Stimulated activated CD4-positive, alpha-beta T cell treated with anti-CD3 and anti-CD28 coated beads, Interleukin-15, amount 100 ng/mL, for 48 hours (primary cell): ENCODE results near the gene NFATC4.
"Not testable (repeated sequence)": the region's sequence is repeated elsewhere in the genome, so short reads cannot be mapped to it uniquely, and the experiment has no call there.

Experiments used
- DNase-seq, 2 donors: peaks; one replicate each; pipeline ENCODE4 v3.0.0-alpha.2; 2020; ENCODE audit warnings: low read depth in 2 of 2

NFATC4 gene

DNA sequence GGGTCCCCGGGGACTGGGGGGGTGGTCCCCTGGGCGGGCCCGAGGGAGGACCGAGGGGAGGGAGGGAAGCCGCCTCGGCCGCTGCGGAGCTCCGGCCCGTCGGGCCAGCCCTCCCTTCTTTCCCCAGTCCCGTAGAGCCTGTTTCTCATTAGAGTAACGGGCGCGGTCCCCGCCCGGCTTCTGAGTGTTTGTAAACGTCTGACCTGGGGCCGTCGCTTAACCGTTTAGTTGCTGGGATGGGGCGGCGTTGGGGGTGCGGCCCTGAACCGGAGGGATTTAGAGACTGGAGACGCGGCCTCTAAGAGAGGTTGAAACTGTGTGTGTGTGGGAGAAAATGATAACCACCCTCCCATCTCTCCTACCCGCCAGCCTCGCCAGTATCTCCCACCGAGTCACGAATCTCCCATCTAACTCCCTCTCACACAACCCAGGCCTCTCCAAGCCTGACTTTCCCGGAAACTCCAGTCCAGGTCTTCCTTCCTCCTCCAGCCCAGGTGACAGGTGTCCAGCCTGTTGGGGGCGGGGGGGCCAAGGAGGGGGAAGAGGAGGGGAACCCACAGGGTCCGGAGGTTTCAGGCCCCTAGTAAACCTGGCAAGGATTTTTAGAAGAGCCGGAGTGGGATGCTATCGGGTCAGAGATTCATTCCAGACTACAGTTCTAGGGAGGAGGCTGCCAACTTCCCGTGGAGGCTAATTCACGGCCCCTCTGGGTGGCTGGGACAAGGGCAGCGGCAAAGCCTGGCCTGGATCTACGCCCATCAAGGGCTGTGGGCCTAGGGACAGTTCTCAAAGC lies 1.1 kb upstream of the NFATC4 start:
- no peak for DNase-seq

DNA sequence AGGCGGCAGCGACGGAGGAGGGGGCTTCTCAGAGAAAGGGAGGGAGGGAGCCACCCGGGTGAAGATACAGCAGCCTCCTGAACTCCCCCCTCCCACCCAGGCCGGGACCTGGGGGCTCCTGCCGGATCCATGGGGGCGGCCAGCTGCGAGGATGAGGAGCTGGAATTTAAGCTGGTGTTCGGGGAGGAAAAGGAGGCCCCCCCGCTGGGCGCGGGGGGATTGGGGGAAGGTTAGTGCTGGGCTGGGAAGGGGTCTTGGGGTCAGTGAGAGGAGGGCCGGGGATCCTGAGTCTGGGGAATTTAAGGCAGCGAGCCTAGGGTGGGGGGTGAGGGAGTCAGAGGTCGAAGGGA lies 203 bp downstream of the NFATC4 start:
- DNase-seq, result no peak

DNA sequence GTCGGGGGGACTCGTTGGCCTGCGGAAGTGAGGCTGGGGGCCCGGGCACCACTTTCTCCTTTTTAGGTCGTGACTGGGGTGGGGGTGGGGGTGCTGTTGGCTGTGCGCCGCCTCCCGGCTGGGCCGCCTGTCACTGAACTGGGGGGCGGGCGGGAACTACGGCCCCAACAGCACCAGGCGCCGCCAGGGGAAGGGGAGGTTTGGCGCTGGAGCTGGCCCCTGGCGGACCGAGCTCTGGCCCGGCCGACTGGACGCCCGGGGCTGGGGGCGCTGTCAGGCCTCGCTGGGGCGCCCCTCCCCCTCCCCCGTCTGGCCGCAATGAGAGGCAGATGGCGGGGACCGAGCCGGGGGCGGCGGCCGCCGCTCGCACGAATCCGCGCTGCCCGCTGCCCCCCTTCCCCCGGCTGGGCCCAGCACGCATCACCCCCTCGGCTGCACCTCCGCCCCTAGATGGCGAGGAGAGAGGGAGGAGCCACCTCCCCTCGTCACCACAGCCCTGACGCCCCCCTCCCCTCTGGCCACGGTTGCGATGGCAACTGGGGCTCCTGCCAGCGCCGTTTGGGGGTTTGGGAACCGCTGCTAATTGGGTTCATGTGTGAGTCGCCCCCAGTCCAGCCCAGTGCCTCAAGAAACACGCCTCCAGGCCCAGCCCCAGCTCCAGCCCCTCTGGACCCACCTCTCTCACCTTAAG lies 723 bp downstream of the NFATC4 start:
- DNase-seq, result no peak

DNA sequence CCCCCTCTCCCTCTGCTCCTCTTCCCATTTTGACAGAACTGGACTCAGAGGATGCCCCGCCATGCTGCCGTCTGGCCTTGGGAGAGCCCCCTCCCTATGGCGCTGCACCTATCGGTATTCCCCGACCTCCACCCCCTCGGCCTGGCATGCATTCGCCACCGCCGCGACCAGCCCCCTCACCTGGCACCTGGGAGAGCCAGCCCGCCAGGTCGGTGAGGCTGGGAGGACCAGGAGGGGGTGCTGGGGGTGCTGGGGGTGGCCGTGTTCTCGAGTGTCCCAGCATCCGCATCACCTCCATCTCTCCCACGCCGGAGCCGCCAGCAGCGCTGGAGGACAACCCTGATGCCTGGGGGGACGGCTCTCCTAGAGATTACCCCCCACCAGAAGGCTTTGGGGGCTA lies 1.5 kb downstream of the NFATC4 start:
- no peak for DNase-seq

- no peak for DNase-seq
Observed at GRCh38 chr14:24369907-24370687, 2.1 kb downstream of the NFATC4 start.

- no peak for DNase-seq
Observed at GRCh38 chr14:24370748-24371147, 2.8 kb downstream of the NFATC4 start.

- not testable (repeated sequence) for DNase-seq
Observed at GRCh38 chr14:24371605-24372004, 3.6 kb downstream of the NFATC4 start.

- DNase-seq, result no peak
Observed at GRCh38 chr14:24372701-24373416, 4.9 kb downstream of the NFATC4 start.

DNA sequence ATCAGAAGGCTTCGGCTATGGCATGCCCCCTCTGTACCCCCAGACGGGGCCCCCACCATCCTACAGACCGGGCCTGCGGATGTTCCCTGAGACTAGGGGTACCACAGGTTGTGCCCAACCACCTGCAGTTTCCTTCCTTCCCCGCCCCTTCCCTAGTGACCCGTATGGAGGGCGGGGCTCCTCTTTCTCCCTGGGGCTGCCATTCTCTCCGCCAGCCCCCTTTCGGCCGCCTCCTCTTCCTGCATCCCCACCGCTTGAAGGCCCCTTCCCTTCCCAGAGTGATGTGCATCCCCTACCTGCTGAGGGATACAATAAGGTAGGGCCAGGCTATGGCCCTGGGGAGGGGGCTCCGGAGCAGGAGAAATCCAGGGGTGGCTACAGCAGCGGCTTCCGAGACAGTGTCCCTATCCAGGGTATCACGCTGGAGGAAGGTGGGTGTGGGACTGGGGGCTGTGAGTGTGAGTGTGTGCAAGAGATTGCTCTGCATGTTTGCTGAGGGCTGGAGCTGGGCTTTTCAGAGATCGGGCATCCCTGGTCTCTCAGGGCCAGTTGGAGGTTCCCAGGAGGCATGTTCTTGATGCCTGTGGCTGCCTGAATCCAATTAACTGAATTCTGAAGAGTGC lies 8.6 kb downstream of the NFATC4 start:
- DNase-seq, result no peak

DNA sequence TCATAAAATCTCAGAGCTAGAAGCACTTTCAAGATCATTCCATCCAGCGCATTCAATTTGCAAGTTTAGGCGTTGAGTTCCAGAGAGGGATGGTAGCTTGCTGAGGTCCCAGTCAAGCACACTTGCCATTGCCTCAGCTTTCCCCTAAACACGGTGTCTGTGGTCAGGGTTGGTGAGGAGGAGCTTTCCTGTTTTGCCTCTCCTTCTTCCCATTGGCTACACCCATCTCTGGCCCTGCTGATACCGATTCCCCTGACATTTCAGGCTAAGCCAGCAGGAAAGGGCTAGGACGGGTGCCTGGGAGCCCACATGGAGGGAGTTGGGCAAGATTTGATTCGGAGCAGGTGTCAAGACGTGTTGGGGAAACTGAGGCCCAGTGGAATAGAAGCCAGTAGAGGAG lies 9.1 kb downstream of the NFATC4 start:
- no peak for DNase-seq

- no peak for DNase-seq
Observed at GRCh38 chr14:24377657-24378056, 9.7 kb downstream of the NFATC4 start.

DNA sequence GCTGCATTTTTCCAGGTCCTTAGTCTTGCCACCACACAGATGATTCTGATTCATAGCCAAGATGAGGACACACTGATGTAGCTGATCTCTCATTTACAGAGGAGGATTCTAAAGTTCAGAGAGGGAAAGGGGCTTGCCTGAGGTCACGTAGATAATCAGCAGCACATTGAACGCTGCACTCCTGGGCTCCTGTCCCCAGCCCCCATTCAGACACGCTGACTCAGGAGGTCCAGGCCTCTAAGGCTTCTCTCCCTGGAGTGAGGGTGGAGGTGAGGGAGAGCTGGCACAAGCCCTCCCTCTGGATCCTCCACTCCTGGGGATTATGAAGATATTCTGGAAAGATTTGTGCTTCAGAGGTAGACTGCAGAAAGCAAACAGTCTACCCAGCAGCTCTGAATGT lies 10.3 kb downstream of the NFATC4 start:
- no peak for DNase-seq

GRCh38 chr14:24378981-24379906 lies 11.3 kb downstream of the NFATC4 start:
- no peak for DNase-seq

- DNase-seq, result no peak
Observed at GRCh38 chr14:24379907-24380730, 12.1 kb downstream of the NFATC4 start.

DNA sequence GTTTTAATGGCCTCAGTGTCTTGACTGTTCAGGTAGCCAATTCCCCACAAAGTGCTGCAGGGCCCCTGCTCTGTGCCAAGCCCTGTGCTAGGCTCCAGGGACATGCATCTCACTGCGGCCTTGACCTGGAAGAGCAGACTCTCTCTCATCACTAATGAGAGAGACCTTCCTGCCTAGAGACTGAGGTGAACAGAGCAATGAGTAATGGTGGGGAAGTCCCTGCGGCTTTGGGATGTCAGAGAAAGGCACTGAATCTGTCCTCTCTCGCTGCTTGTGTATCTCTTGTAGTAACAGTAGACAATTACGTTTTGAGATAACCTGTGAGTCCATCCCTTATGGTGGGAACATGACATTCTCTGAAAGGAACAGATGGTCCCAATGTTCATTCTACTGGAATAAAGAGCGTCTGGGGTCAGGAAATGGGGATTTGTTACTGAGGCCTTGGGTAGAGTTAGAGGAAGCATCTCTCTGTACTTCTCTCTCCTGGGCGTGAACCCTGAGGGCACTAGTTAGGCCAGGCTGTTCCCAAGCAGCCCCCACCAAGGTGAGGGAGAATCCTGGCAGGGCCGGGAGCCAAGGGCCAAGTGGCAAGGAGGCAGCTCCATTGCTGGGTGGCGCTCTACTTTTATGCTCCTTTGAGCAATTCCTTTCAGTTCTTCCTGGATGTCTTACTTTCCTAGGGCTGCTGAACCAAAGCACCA lies 13.5 kb downstream of the NFATC4 start:
- DNase-seq, result no peak

DNA sequence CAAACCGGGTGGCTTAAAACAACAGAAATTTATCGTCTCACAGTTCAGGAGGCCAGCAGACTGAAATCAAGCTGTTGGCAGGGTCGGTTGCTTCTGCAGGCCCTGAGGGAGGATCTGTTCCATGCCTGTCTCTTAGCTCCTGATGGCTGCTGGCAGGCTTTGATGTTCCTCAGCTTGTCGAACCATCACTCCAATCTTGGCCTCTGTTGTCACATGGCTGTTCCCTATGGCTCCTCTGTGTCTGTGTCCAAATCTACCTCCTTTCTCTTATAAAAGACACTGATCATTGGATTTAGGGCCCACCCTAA lies 14.0 kb downstream of the NFATC4 start:
- DNase-seq, result no peak

GRCh38 chr14:24384169-24384568 lies 16.2 kb downstream of the NFATC4 start:
- no peak for DNase-seq

DNA sequence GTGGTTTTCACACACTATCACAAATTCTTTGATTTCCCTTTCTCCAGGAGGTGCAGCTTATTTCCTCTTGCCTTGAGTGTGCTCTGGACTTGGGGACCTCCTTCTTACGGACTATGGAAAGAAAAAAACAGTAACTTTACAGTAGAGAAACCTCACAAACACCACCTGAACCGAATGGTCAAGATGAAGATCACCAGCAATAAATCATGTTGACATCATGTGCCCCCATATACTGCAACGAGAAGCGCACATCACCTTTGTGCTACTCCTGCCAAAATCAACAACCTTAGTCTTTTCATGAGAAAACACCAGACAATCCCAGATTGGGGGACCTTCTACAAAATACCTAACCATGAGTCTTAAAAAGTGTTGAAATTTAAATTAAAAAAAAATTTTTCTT lies 17.5 kb downstream of the NFATC4 start:
- no peak for DNase-seq

DNA sequence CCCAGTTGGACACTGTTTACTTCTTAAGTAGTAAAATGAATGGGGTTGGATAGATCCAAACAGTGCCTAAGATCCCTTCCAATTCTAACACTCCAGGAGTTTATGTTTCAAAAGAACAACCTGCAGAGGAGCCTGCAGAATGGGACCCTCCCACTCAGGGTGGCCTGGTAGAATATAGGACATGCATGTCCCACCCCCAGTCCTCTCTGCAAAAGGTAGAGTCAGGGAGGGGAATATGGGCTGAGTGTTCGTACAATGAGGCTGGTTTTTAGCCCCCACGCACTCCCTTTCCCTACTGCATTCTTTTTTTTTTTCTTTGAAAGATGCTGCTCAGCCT lies 19.0 kb downstream of the NFATC4 start:
- DNase-seq, result no peak
